GM18526 (cell line): ENCODE results near the gene MRPL18.

Experiments used
- POLR2A ChIP-seq: IDR thresholded peaks from 3 replicates; pipeline ENCODE4 v1.6.1; 2011; ENCODE audit not compliant: insufficient read length; ENCODE audit errors: extremely low read depth

Gene MRPL18

DNA sequence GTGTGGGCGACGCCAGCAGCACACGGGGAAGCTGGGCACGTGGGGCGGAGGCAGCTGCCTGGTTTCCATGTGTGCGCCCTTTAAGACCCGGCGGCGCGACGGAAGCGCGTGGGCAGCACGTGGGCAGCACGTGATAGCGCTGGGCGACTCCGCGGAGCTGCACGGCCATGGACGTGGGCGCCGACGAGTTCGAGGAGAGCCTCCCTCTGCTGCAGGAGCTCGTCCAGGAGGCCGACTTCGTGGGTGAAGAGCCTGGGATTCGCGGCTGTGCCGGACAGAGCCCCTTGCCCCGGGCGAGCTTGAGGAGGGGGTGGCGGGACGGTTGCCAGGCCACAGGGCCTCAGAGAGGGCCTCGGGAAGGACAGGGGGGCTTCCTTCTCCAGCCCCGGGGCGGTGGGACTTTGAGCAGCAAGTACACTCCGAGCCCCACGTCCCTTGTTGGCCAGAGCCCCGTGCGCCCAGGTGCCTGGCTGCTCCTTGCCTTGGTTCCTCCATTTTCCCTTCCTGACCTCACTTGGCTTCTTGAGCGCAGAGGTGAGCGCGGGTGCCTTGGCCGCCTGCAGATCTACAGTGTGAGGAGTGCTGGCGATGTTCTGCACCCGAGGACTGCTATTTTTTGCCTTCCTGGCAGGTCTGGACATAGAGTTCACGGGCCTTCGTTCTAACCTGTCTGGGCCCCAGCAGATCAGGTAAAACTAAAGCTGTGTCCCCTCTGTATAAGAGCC, 10.0 kb downstream of the MRPL18 start, which contains the start of gene PNLDC1:
PNLDC1 (plus strand) TSS at position 136 of the 725 bp plus-strand sequence; CDS start at position 168, 32 bp downstream.
- TF ChIP-seq POLR2A, result no peak

DNA sequence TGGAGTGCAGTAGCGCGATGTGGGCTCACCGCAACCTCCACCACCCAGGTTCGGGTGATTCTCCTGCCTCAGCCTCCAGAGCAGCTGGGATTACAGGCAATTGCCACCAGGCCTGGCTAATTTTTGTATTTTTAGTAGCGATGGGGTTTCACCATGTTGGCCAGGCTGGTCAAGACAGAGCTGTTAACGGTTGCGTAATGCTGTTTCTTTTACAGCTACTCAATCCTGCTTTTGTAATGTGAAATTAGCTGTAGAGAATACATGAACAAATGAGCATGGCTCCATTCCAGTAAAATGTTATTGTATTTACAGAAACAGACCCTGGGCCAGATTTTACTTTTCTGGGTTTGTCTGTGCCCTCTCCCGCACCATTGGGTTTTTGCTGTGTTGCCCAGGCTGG, 11.7 kb downstream of the MRPL18 start:
- TF ChIP-seq POLR2A, result no peak

DNA sequence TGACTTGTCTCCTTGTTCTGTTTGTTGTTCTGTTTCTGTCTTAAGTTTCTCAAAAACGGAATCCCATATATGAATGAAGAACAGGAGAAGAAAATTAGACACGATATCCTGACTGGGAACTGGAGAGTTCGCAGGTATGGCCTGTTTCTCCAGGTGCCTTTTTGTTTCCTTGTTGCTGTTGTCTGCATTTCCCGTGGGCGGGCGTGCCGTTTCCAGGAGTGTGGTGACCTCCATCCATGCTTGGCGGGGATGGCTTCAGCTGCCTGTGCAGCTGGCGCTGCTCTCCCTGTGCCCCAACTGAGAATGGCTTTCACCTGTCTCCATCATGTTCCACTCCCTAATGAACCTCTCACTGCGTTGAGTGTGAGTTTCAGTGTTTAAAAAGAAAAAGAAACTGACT, 14.2 kb downstream of the MRPL18 start:
- no peak for TF ChIP-seq POLR2A

DNA sequence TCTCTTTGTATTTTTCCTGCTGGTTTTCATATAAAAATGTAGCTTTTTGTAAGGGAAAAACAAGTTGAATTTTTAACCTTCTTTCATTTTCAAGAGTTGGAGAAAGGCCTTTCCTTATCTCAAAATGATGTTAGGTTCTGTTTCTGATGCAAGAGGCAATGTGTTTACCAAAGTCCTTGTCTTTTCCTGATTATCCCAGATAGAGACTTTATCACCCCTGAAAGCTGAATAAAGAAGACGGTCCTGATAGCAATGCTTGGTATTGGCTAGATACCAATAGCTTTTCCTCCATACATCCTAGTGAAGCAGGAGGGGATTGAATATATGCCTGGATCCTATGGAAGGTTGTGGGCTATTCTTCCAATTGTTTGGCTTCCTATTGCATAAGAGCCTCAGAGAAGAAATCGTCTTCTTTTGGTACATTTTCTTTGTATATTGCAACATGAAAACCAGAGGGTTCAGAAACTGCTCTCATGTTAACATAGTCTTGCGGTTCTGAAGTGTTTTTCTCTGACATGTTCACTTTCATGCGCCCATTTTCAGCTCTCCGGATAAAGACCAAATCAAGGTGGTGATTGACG, 15.3 kb downstream of the MRPL18 start:
- TF ChIP-seq POLR2A, result no peak

DNA sequence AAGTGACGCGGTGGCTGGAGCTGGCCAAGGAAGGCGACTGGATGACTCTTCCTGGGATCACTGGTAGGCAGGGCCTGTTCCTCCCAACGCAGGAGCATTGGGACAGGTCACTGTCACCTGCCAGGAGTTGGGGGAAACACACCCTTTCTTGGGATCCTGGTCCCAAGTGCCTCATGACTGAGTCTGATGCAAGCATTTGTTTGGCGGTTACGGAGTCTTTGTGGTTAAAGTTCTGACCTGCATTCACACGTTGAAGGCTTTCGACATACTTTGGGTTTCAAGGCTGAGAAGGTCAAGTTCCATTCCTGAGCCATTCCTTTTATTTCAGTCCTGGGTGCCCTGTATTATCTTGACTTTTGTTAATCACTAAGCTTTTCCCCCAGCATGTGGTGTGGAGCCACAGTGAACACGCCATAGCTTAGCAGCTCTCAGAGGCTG, 15.8 kb downstream of the MRPL18 start:
- no peak for TF ChIP-seq POLR2A

DNA sequence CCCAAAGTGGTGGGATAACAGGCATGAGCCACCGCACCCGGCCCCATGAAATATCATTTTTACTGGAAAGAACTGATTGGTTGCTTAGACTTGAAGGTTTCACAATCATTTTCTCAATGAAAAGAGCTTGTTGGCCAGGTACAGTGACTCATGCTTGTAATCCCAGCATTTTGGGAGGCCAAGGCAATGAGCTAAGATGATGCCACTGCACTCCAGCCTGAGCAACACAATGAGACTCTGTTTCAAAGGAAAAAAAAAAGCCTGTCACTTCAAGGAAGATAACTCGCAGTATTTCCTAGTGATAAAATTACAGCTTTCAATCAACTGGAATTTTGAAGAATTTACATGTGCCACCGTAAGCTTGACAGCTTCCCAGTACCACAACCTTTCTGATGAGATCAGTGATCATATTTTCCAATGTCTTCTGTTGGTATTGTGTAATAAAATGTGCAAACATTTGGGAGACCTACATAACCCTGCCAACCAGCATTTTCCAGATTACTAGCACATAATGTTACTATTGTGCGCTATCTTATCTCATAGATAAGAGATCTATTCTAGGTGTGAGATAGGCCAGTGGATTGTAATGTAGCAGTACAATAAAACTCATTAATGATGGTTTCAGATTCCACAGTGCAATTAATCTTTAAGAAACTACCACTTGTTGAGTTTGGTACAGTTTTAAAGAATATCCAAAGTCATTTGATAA, 17.0 kb downstream of the MRPL18 start:
- no peak for TF ChIP-seq POLR2A

DNA sequence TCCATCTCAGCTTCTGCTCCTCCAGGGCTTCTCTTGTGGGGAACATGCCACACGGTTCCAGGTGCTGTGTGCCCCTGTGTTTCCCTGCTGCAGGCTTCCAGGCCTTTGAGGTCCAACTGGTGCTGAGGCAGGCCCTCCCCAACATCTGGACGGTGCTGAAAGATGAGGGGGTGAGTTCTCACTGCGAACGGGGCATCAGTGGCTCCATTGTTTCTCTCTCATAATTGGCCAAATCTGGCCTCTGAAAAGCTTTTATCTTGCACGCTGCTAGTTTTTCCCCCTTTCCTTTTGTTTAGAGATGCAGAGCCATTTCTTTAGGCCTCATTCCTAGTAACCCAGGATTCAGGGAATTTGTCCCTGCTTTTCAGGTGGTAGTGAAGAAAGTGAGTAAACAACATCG, 18.4 kb downstream of the MRPL18 start:
- TF ChIP-seq POLR2A, result no peak

DNA sequence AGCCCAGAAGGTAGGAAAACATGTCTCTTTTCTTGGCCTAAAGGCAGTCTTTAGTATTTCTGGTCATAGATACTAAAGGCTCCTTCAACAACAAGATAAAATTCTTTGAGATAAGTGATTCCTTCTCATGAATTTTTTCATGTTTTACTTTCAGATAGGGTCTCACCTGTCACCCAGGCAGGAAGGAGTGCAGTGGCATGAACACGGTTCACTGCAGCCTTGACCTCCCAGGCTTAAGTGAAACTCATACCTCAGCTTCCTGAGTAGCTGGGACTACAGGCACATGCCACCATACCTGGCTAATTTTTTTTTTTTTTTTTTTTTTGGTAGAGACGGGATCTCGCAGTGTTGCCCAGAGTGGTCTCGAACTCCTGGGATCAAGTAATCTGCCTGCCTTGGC, 18.9 kb downstream of the MRPL18 start:
- no peak for TF ChIP-seq POLR2A

DNA sequence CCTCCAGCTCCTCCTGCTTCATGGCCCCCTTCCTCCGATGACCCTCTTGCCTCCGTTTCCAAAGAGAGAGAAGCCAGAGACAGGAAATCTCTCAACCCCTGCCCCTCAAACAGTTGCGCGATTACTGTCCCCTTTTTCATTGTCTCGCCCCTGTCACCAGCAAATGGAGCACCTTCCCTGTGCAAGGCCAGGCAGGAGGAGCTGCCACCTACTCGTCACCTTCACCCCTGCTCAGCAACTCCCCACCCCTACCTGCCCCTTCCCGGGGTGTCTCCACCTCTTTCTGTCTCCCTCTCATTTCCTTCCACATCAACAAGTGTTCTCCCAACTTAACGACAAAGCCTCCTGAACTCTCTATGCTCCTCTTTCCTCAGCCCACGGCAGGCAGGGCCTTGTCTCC, 23.5 kb downstream of the MRPL18 start:
- no peak for TF ChIP-seq POLR2A

DNA sequence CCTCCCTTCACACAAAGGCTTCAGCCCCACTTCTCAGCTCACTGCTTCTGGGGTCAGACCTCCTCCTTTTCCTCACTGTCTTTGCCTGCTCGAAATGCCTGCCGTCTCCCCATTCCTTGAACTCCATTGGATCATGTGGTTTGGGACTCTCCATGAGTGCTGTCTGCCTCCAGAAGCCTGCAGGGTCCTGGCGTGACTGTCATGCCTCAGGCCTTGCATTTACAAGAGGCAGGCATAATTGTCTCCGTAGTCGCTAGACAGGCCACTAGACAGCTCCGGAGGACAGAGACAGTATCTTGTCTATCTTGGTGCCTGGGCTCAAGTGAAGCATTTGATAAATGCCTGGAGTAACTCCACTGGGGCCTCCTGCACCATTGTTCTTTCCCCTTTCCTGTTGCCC, 25.1 kb downstream of the MRPL18 start:
- TF ChIP-seq POLR2A, result no peak

DNA sequence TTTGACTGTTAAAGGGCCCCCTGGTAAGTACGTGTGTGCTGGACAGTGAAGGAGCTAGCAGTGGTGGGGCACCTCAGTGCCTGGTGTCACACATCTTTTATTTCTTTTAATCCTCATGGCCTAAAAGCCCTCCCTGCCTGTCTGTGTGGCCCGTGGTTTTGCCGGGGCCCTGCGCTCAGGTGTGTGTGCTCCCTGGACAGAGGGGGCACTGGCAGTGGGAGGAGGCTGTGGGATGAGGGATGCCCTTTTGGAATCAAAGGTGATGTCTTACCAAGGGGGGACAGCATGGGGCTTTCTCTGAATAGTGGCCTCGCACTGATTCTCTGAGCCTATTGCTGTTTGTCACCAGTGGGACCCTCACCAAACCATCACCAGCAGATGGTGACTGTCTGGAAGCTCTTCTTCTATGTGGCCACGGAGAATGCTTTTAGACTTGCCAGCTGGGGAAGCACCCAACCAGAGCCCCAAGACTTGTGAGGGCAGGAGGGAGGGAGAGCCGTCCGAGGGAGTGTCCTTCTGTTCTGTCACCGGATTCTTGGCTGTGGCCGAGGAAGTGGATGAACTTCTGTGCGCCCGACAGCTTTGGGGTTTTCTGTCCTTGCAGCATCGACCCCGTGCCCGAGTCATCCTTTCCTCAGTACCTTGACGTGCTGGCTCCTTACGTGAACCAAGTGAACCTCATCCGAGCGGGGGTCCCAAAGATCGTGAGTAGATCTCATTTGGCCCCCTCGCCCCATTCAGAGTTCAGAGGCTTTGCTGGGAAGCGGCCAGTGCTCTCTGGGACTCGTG, 27.9 kb downstream of the MRPL18 start:
- no peak for TF ChIP-seq POLR2A

DNA sequence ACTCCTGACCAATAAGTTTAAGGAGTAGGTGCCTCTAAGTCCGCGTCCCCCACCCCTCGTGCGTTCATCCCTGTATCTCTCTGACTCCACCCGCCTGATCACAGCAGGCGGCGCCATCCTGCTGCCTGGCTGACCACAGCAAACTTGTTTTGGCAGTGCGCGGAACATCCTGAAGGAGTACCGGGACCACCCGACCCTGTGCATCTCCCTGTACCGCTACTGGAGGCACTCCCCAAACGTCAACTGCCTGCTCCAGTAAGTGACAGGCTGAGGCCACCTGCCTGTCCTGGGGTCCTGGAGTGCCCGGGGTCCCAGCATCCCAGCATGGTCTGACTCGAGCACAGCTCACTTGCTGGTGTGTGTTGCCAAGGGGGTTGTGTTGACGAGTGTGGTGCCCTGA, 28.8 kb downstream of the MRPL18 start:
- no peak for TF ChIP-seq POLR2A

DNA sequence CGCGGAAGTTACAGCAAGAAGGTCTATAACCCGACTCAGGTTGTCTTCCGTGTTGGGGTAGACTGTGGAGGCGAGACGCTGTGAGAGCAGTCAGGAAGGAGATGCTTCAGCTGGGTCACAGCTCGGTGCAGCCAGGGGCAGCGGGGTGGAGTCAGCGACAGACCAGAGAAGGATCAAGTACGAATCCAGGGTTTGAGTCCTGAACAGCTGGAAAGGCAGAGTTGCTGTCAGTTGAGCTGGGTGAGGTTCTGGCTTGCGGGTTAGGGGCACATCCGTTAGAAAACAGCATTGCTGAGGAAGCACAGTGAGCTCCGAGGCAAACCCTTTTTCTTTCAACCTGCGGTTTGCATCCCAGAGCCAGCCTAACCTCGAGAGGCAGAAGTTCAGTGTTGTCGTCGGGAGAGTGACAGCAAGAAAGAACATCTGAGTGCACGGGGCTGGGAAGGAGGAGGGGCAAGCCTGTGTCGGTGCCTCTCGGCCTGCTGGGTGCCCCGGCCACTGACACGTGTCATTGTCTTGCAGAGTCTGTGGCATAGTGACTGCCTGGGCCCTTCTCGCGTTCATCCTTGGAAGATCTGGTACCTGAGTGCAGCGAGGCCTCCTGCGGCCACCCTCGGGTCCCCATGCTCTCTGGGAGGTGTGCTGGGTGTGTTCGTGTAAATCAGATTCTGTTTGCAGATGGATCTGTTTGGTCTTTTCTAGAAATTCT, 29.8 kb downstream of the MRPL18 start:
- no peak for TF ChIP-seq POLR2A

DNA sequence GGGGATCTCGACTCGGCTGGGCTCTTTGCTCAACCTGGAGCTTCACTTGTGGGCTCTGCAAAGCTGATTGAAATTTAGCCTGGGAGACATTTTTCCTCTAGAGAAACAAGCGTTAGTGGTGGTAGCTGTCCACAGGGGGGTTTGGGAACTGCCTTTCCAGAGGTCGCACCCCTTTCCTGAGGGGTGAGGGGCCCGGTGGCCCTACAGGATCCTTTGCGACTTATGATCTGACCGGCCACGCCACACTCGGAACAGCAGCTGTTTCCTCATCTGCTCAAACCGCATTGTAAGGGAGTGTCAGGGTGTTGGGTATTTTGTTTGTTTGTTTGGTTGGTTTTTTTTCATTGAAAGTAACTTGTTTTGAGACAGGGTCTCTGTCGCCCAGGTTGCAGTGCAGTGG, 30.9 kb downstream of the MRPL18 start:
- no peak for TF ChIP-seq POLR2A

DNA sequence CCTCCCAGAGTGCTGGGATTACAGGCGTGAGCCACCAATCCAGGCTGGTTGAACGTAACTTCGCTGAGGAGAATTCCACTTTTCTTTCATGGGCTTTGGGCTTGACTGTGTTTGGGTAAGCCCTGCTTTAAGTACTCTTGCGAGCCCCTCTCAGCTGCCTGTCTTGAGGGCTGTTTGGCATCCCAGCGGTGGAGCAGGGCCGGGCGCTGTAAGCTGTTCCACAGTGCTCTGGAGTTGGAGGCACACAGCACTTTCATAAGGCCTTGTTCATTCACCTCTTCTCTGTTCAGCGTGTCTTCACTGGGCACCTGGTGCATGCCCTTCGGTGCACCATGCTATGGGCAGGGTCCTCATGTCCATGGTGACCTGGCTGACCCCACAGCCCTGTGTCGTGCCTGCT, 31.5 kb downstream of the MRPL18 start:
- no peak for TF ChIP-seq POLR2A
